Ectodermal cell (in vitro differentiated cells): ENCODE measurements around the gene SLC31A1.

Experiments used
- H3K27ac ChIP-seq: 2 replicates; pipeline ENCODE4 v1.7.0; 2013; ENCODE audit warnings: mild to moderate bottlenecking, low read depth, low read length; ENCODE audit not compliant: insufficient read depth, poor library complexity, severe bottlenecking
- H3K27me3 ChIP-seq: 2 replicates; pipeline ENCODE4 v1.7.0; 2013; ENCODE audit warnings: mild to moderate bottlenecking, low read length; ENCODE audit not compliant: insufficient read depth, control insufficient read depth, poor library complexity, severe bottlenecking
- H3K36me3 ChIP-seq: one replicate; pipeline ENCODE4 v1.7.0; 2013; ENCODE audit warnings: low read length; ENCODE audit not compliant: control insufficient read depth, insufficient read depth
- H3K4me1 ChIP-seq: one replicate; pipeline ENCODE4 v1.7.0; 2013; ENCODE audit warnings: low read length; ENCODE audit not compliant: control insufficient read depth, insufficient read depth
- H3K4me3 ChIP-seq: 2 replicates; pipeline ENCODE4 v1.7.0; 2013; ENCODE audit warnings: low read depth, low read length, control low read depth; ENCODE audit not compliant: insufficient read depth
- H3K9me3 ChIP-seq: 2 replicates; pipeline ENCODE4 v1.7.0; 2013; ENCODE audit warnings: mild to moderate bottlenecking, low read length, moderate library complexity; ENCODE audit not compliant: control insufficient read depth
- WGBS, 2 experiments: methylation state at CpG; one replicate each; pipeline ENCODE4 v1.1.7; 2013; ENCODE audit warnings: missing lambda C conversion rate in 2 of 2; 5-methylcytosine and 5-hydroxymethylcytosine counted together

SLC31A1 gene

DNA sequence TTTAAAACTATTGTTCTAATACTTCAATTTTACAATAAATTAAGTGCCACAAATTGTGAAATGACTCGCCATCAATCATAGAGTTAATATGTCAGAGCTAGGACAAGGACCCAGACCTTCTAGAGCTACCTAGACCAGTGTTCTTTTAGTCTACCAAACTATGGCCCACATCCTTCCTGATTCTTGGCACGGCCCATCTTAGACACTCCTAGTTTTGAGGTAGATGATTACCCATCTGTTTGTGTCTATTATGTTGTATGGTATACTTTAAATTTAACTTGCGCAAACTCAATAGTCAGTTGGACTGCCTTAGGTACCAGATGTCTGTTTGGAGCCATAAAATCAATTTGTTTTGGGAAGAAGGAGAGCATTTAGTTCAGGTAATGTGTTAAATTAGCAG lies 36.5 kb downstream of the SLC31A1 start:
- H3K4me1 ChIP-seq, result no peaks in the 10 kb centered on the region
- no peak overlapping the region for H3K4me3 ChIP-seq
- no peak overlapping the region for H3K27ac ChIP-seq
- WGBS, 2 experiments, result 93 to 99% methylated on average over 3 of the region's 3 CpGs
- H3K27me3 ChIP-seq, result no peaks in the 10 kb centered on the region
- peaks cover 12% of the 10 kb centered on the region for H3K36me3 ChIP-seq
- H3K9me3 ChIP-seq, result no peaks in the 10 kb centered on the region

DNA sequence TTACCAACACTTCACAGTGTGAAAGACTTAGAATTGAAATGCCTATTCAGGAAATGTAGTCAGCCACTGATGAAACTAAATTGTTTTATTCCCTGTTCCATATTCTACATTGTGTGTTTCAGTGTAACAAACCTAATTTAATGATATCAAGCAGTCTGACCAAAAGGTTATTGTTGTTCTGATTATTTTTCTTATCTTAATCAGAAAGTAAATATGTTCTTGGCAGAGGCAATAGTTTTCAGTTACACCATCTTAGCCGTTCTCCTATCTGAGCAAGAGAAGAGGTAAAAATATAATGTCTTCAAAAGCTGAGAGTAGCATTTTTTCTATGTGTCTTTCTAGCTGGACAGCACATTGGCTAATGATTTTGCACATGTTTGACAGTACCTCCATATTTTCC lies 36.9 kb downstream of the SLC31A1 start:
- Histone ChIP-seq H3K4me1 (no peaks in the 10 kb centered on the region), H3K36me3 (peaks cover 12% of the 10 kb centered on the region), H3K27me3 (no peaks in the 10 kb centered on the region), H3K9me3 (no peaks in the 10 kb centered on the region), H3K27ac (no peak overlapping the region), H3K4me3 (no peak overlapping the region)
- WGBS, 2 experiments, result 96 to 100% methylated on average over 1 of the region's 1 CpG

DNA sequence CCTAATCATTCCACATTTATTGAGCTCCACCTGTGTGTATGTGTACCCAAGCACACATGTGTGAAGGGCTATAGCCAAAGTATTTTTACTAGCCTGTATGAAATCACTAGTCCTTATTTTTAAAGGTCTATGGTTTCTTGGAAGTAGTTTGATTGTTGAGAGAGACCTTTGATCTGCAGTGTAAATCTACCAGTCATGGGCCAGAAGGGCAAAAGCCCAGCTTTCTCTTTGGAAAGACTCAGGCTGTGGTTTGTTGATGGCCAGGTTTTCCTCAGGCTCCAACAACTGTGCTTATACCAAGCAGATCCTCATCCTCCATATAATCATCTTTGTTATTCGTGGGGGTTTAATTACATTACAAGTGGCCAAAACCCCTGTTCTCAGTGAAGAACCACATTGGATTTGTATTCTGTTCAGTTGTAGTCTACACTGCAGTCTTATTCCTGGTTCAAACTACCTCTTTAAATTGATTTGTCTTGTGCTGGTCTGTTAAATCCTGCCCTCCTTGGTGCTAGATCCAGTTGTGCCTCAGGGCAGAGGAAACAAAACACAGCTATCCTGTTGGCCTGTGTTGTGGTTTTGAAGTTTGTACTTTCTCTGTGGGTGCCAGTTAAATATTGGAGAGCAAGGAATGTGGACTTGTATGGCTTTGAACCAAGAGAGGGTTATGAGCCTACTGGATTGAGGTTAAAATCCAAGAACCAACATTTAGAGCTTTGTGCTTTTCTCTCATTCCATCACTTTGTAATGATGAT lies 40.8 kb downstream of the SLC31A1 start:
- Histone ChIP-seq H3K27me3 (no peaks in the 10 kb centered on the region), H3K4me3 (no peak overlapping the region), H3K9me3 (no peaks in the 10 kb centered on the region), H3K27ac (no peak overlapping the region), H3K4me1 (no peaks in the 10 kb centered on the region), H3K36me3 (peaks cover 12% of the 10 kb centered on the region)
- 89 to 100% methylated on average over 1 of the region's 1 CpG for WGBS, 2 experiments

DNA sequence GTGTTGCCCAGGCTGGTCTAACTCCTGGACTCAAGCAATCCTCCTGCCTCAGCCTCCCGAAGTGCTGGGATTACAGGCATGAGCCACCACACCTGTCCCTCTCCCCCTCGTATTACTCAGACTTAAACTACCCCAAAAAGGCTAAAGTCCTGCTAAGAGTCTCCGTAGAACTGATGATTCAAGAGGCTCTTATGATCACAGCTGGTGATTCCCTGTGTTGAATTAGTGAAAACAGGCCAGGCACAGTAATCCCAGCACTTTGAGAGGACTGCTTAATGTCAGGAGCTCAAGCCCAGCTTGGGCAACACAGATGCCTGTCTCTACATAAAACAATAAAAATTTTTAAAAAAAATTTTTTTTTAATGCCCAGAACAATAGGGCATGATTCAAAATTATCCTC lies 44.8 kb downstream of the SLC31A1 start:
- H3K9me3 ChIP-seq, result no peaks in the 10 kb centered on the region
- H3K36me3 ChIP-seq, result peaks cover 5% of the 10 kb centered on the region
- H3K27me3 ChIP-seq, result no peaks in the 10 kb centered on the region
- H3K27ac ChIP-seq, result no peak overlapping the region
- no peak overlapping the region for H3K4me3 ChIP-seq
- WGBS, 2 experiments, result 94 to 95% methylated on average over 3 of the region's 3 CpGs
- no peaks in the 10 kb centered on the region for H3K4me1 ChIP-seq

DNA sequence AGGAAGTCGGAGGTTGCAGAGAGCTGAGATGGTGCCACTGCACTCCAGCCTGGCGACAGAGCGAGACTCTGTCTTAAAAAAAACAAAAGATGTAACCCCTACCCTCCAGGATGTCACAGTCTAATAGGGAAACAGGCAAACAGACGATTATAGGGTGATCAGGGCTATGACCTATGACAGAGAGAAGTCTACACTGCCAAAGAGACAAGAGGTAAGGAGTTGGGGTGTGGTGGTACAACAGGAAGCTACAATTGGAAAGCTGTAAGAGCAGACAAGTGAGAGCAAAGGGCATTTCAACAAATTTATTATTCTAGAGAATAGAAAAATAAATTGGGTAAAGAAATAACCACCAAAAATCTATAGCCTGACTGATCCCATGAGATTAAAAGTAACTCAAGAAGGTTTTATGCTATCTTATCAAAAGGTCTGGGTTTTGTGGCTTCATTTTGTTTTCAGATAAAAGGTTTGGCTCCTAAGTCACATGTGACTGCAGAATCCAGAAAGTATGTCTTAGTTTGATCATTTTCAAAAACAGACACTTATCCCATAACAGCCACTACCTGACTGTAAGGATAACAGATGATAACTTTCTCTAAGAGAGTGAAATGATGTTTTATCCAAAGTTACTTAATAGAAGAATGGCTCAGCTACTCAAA lies 46.7 kb downstream of the SLC31A1 start:
- Histone ChIP-seq H3K27ac (no peak overlapping the region), H3K4me1 (no peaks in the 10 kb centered on the region), H3K27me3 (no peaks in the 10 kb centered on the region), H3K9me3 (no peaks in the 10 kb centered on the region), H3K36me3 (peaks cover 19% of the 10 kb centered on the region), H3K4me3 (no peak overlapping the region)
- WGBS, 2 experiments, result 89 to 96% methylated on average over 4 of the region's 4 CpGs

DNA sequence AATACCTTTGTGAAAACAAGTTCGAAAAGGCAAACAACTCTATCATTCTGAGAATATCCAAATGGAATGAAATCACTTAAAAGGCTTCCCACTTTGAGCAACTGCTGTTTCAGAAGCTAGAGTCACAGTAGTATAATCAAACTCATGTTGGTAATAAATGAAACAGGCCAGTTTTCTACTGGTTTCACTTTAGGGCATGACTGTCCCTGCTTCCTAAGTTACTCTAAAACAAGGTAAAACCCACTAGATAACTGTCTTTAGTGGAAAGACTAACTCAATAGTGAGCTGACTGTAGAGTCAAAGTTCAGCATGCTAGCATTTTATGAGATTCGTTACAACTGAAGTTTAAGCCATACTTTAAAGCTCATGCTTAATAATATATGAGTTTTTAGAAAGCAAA lies 48.0 kb downstream of the SLC31A1 start:
- Histone ChIP-seq H3K4me1 (no peaks in the 10 kb centered on the region), H3K9me3 (no peaks in the 10 kb centered on the region), H3K27me3 (no peaks in the 10 kb centered on the region), H3K36me3 (peaks cover 19% of the 10 kb centered on the region), H3K27ac (no peak overlapping the region), H3K4me3 (no peak overlapping the region)
- 97% methylated on average over 2 of the region's 2 CpGs; no CpG with 5 or more reads in 1 of the 2 experiments for WGBS, 2 experiments

DNA sequence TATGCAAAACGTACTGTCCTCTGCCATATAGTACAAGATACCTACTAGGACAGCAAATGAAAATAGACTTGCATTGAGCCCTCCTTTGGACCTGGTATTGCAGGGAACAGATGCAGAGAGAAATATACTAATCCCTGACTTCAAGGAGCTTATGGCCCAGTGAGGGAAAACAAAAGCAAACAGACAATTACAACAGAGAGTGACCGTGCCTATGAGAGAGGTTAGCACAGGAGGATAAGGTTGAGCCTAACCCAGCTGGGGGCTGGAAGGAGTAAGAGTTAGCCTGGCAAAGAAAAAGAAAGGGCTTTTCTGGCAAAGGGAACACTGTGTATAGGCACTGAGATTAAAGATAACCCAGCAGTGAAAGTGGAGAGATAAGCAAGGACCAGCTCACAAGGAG lies 48.5 kb downstream of the SLC31A1 start:
- H3K4me1 ChIP-seq, result no peaks in the 10 kb centered on the region
- no peaks in the 10 kb centered on the region for H3K27me3 ChIP-seq
- no peak overlapping the region for H3K4me3 ChIP-seq
- peaks cover 19% of the 10 kb centered on the region for H3K36me3 ChIP-seq
- no peaks in the 10 kb centered on the region for H3K9me3 ChIP-seq
- no peak overlapping the region for H3K27ac ChIP-seq
- 87 to 95% methylated on average over 1 to 2 of the region's 2 CpGs for WGBS, 2 experiments

DNA sequence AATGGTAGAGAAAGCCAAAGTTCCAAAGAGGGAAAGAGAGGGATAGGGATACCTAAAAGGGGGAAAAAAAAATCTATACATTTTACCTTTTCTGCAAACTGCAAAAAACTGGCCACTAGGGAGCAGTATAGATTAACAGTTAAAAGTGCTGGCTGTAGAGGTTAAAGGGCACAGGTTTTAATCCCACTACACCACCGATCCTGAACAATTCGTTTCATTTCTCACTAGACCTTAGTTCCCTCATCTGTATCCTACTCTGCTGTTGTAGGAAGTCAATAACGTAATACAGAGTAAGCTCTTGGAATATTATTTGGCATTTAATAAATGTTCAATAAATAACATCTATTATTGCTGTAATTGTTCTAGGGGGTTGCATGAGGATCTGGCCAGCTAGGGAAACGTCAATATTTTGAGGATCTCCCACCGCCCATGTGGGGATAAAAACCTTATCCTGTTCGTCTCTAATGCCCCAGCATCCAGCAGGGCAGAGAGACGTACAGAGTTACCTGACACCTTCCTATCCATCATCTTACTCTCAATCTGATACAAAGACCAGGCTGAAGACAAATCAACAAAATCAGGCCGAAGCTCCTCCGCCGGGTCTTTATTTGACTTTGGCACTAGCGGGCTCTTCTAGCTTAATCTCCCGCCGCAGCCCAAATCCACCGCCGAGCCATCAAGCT lies 53.3 kb downstream of the SLC31A1 start:
- H3K36me3 ChIP-seq, result peaks cover 22% of the 10 kb centered on the region
- H3K4me1 ChIP-seq, result peaks cover 3% of the 10 kb centered on the region
- H3K27me3 ChIP-seq, result no peaks in the 10 kb centered on the region
- H3K9me3 ChIP-seq, result no peaks in the 10 kb centered on the region
- WGBS, 2 experiments, result 1% methylated on average over 12 to 14 of the region's 15 CpGs
- H3K4me3 ChIP-seq, result peak overlapping the region; percentile 82
- peak overlapping the region; percentile 67 for H3K27ac ChIP-seq

DNA sequence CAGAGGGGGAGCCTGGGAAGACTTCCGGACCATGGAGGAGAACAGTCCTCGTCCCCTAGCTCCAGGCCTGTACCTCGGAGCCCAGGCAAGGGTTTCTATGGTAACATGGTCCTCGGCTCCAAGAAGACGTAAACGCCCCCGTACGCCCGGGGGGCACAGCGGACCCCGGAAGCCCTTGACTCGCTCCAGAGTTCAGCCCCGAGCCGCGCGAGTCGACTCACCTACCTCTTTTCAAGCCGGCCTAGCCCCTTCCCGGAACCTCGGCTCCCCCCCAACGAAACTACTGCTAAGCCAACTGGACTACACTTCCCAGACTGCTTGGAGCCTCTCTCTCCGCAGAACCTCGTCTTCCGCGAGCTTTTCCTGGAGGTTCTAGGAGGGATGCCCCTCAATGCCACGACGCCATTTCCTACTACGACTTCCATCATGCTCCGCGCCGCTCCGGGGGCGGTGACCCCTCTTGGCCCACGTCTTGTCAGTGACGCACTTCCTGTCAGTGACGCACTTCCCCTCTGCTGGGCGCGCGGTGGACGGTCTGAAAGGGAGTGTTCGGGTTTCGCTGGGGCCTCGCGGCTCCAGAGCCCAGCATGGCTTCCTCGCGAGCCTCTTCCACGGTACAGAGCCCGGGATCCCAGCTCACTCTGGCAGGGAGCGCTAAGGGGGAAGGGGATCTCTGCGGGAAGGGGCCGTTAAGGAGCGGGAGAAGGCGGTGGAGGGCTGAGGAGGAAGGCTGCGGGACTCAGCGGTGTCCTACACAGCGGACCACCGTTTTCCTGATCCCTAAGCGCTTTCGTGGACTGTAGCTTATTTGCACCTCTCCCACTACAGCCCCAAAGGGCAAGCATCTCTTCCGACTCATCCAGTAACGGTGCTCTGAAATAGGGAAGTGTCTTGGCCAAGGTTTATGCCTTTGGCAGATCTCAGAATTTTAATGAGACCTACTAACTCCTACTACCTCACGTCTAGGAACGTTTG lies 54.1 kb downstream of the SLC31A1 start, which contains the start of the genes CDC26 and PRPF4:
TSS of gene CDC26 (minus strand) at position 416 of the 975 bp plus-strand sequence. CDS start 3,065 bp downstream, outside the sequence.
TSS of gene PRPF4 (plus strand) at position 502 of the 975 bp plus-strand sequence. CDS start at position 588, 86 bp downstream.
- WGBS, 2 experiments, result 0% methylated on average over 62 to 63 of the region's 63 CpGs
- Histone ChIP-seq H3K27me3 (no peaks in the 10 kb centered on the region), H3K9me3 (no peaks in the 10 kb centered on the region), H3K4me1 (peaks cover 3% of the 10 kb centered on the region), H3K27ac (peak within 1 kb of the TSS; percentile 67), H3K4me3 (peak within 1 kb of the TSS; percentile 82), H3K36me3 (peaks cover 29% of the 10 kb centered on the region)
